ENCODE results near the gene RBM23.

DNA sequence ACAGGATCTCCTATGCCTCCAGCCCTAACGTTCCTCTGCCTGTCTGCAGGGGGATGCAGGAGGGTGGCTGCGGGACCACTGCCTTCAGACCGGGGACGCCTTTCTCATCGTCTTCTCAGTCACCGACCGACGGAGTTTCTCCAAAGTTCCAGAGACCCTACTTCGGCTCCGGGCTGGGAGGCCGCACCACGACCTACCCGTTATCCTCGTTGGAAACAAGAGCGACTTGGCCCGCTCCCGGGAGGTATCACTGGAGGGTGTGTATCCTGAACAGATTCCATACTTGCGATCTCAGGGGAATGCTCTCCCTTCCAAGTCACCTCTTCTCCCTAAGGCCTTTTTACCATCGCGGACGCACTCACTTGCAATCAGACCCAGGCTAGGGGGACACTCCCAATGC lies 33.0 kb downstream of the RBM23 start:
- TF ChIP-seq BRCA1 (IDR thresholded peaks at IDR 0.05), result no peak
- TF ChIP-seq BRCA1 (CRISPR knock-in tag; IDR thresholded peaks at IDR 0.05), result no peak
- TF ChIP-seq, protein P1, sequence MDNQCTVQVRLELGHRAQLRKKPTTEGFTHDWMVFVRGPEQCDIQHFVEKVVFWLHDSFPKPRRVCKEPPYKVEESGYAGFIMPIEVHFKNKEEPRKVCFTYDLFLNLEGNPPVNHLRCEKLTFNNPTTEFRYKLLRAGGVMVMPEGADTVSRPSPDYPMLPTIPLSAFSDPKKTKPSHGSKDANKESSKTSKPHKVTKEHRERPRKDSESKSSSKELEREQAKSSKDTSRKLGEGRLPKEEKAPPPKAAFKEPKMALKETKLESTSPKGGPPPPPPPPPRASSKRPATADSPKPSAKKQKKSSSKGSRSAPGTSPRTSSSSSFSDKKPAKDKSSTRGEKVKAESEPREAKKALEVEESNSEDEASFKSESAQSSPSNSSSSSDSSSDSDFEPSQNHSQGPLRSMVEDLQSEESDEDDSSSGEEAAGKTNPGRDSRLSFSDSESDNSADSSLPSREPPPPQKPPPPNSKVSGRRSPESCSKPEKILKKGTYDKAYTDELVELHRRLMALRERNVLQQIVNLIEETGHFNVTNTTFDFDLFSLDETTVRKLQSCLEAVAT (IDR thresholded peaks at IDR 0.05), result no peak
- TF ChIP-seq FOXK1 (CRISPR knock-in tag; IDR thresholded peaks at IDR 0.05; ENCODE audit: borderline replicate concordance), result no peak
- TF ChIP-seq, protein P2, sequence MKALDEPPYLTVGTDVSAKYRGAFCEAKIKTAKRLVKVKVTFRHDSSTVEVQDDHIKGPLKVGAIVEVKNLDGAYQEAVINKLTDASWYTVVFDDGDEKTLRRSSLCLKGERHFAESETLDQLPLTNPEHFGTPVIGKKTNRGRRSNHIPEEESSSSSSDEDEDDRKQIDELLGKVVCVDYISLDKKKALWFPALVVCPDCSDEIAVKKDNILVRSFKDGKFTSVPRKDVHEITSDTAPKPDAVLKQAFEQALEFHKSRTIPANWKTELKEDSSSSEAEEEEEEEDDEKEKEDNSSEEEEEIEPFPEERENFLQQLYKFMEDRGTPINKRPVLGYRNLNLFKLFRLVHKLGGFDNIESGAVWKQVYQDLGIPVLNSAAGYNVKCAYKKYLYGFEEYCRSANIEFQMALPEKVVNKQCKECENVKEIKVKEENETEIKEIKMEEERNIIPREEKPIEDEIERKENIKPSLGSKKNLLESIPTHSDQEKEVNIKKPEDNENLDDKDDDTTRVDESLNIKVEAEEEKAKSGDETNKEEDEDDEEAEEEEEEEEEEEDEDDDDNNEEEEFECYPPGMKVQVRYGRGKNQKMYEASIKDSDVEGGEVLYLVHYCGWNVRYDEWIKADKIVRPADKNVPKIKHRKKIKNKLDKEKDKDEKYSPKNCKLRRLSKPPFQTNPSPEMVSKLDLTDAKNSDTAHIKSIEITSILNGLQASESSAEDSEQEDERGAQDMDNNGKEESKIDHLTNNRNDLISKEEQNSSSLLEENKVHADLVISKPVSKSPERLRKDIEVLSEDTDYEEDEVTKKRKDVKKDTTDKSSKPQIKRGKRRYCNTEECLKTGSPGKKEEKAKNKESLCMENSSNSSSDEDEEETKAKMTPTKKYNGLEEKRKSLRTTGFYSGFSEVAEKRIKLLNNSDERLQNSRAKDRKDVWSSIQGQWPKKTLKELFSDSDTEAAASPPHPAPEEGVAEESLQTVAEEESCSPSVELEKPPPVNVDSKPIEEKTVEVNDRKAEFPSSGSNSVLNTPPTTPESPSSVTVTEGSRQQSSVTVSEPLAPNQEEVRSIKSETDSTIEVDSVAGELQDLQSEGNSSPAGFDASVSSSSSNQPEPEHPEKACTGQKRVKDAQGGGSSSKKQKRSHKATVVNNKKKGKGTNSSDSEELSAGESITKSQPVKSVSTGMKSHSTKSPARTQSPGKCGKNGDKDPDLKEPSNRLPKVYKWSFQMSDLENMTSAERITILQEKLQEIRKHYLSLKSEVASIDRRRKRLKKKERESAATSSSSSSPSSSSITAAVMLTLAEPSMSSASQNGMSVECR (CRISPR knock-in tag; IDR thresholded peaks at IDR 0.05), result no peak
- TF ChIP-seq RAD51 (IDR thresholded peaks at IDR 0.05; ENCODE audit: borderline replicate concordance, low read depth), result no peak
- TF ChIP-seq, protein P3, sequence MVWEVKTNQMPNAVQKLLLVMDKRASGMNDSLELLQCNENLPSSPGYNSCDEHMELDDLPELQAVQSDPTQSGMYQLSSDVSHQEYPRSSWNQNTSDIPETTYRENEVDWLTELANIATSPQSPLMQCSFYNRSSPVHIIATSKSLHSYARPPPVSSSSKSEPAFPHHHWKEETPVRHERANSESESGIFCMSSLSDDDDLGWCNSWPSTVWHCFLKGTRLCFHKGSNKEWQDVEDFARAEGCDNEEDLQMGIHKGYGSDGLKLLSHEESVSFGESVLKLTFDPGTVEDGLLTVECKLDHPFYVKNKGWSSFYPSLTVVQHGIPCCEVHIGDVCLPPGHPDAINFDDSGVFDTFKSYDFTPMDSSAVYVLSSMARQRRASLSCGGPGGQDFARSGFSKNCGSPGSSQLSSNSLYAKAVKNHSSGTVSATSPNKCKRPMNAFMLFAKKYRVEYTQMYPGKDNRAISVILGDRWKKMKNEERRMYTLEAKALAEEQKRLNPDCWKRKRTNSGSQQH (CRISPR knock-in tag; IDR thresholded peaks at IDR 0.05), result no peak
- TF ChIP-seq MAZ (CRISPR knock-in tag; conservative IDR thresholded peaks at IDR 0.05 in 1 of 2, IDR thresholded peaks at IDR 0.05 in 1 of 2), result no peak
- TF ChIP-seq, protein P4, sequence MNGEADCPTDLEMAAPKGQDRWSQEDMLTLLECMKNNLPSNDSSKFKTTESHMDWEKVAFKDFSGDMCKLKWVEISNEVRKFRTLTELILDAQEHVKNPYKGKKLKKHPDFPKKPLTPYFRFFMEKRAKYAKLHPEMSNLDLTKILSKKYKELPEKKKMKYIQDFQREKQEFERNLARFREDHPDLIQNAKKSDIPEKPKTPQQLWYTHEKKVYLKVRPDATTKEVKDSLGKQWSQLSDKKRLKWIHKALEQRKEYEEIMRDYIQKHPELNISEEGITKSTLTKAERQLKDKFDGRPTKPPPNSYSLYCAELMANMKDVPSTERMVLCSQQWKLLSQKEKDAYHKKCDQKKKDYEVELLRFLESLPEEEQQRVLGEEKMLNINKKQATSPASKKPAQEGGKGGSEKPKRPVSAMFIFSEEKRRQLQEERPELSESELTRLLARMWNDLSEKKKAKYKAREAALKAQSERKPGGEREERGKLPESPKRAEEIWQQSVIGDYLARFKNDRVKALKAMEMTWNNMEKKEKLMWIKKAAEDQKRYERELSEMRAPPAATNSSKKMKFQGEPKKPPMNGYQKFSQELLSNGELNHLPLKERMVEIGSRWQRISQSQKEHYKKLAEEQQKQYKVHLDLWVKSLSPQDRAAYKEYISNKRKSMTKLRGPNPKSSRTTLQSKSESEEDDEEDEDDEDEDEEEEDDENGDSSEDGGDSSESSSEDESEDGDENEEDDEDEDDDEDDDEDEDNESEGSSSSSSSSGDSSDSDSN (IDR thresholded peaks at IDR 0.05; ENCODE audit: borderline replicate concordance in 1 of 2, low read depth in 2 of 2, low read length in 2 of 2), result no peak
- TF ChIP-seq, protein P5, sequence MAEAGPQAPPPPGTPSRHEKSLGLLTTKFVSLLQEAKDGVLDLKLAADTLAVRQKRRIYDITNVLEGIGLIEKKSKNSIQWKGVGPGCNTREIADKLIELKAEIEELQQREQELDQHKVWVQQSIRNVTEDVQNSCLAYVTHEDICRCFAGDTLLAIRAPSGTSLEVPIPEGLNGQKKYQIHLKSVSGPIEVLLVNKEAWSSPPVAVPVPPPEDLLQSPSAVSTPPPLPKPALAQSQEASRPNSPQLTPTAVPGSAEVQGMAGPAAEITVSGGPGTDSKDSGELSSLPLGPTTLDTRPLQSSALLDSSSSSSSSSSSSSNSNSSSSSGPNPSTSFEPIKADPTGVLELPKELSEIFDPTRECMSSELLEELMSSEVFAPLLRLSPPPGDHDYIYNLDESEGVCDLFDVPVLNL (CRISPR knock-in tag; IDR thresholded peaks at IDR 0.05; ENCODE audit: low read depth), result no peak

Data from K562 (cell line).